HUES48 (cell line): ENCODE results near the gene DENND11.

ENCODE experiments used
- H3K27ac ChIP-seq: one replicate; pipeline ENCODE4 v1.7.0; 2013; ENCODE audit warnings: low read depth, low read length, inconsistent platforms
- H3K27me3 ChIP-seq: 2 replicates; pipeline ENCODE4 v1.6.1; 2013; ENCODE audit warnings: mild to moderate bottlenecking, low read length; ENCODE audit not compliant: control insufficient read depth, insufficient read depth
- H3K36me3 ChIP-seq: 2 replicates; pipeline ENCODE4 v1.6.1; 2013; ENCODE audit warnings: low read length; ENCODE audit not compliant: control insufficient read depth, insufficient read depth
- H3K4me1 ChIP-seq: 2 replicates; pipeline ENCODE4 v1.6.1; 2013; ENCODE audit warnings: mild to moderate bottlenecking, low read length; ENCODE audit not compliant: control insufficient read depth, insufficient read depth
- H3K4me3 ChIP-seq: 2 replicates; pipeline ENCODE4 v1.5.1; 2013; ENCODE audit warnings: mild to moderate bottlenecking, low read depth, low read length
- H3K9ac ChIP-seq: 2 replicates; pipeline ENCODE4 v1.6.1; 2013; ENCODE audit warnings: mild to moderate bottlenecking, low read depth, low read length, moderate library complexity
- H3K9me3 ChIP-seq: 2 replicates; pipeline ENCODE4 v1.6.1; 2013; ENCODE audit warnings: low read length; ENCODE audit not compliant: control insufficient read depth, insufficient read depth

Gene DENND11

DNA sequence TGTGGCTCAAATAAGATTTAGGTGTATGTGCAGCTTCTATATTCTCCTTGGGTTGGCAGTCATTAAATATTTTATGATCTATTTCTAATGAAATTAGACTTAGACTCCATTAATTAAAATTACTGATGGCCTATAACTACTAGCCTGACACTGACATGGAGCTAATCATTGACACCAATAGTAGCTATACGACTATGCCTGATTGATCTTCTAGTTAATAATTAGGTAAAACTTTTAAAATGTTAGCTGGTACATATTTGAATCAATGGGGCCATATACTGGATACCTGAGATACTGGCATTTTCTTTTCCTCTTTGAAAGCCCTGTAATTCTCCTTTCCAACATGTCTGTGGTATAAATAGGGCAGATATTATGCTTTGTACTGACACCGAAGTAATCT, 20.6 kb upstream of the DENND11 start:
- H3K4me1 ChIP-seq, result no peaks in the 10 kb centered on the region
- H3K36me3 ChIP-seq, result no peaks in the 10 kb centered on the region
- no peak overlapping the region for H3K27ac ChIP-seq

DNA sequence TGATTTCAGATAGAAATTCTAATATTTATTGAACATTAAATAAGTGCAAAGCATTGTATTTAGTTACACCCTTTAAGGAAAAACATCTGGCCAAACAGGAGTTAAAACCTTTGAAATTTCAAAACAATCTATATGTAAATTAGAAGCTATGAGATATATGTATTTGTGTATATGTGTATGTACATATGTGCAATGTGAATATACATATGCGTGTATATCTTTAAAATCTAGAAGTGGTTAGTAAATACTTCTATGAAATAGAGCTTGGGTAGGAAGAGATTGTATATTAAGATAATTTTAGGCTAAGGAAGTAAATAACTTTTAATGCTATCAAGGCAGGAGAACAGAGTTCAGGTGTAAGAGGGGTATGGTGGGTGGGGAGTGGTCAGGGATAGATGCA, 15.5 kb upstream of the DENND11 start:
- Histone ChIP-seq H3K27ac (no peak overlapping the region), H3K4me1 (peaks cover 15% of the 10 kb centered on the region; the same call in 1 of the 2 replicates), H3K27me3 (no peaks in the 10 kb centered on the region), H3K36me3 (no peaks in the 10 kb centered on the region), H3K9ac (no peak overlapping the region), H3K4me3 (no peak overlapping the region), H3K9me3 (no peaks in the 10 kb centered on the region)

More for the DNA sequence above, 20.6 kb upstream of the DENND11 start:
- Histone ChIP-seq H3K9me3 (no peaks in the 10 kb centered on the region), H3K4me3 (no peak overlapping the region), H3K27me3 (no peaks in the 10 kb centered on the region), H3K9ac (no peak overlapping the region)

DNA sequence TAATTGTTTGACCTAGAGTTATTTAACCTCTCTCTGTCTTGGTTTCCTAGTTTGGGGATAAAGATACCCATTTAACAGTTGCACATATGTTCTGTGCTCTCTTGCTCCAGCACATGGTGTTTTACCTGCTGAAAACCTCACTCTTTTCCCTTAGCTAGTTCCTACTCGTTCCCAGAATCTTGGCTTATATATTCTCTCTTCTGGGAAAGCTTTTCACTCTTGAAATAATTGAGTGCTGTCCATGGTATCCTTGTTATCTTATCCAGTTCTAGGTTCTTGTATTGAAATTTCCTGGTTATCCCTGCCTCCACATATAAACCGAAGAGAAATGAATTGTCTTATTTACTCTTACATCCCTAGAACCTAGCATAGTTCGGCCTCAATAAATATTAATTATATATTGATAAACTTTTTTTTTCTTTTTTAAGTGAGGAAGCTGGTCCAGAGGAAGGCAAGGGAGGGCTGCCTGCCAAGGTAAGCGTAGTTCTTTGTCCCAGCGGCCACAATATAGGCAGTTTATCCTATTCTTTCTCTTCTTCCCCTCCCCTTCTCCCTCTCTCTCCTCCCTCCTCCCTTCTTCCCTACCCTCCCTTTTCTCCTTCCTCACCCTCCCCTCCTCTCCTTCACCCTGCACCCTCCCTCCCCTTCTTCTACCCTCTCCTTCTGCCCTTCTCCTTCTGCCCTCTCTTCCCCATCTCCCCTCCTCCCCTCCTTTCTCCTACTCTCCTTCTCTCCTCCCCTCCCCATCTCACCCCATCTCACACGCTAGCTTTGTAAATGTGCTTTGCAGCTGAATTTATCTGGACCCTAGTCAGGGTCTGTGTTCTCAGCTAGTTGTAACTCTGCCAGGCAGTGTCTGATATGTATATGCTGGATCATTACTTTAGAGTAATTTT, 14.1 kb upstream of the DENND11 start:
- H3K27ac ChIP-seq, result no peak overlapping the region
- H3K9ac ChIP-seq, result no peak overlapping the region
- no peaks in the 10 kb centered on the region for H3K9me3 ChIP-seq
- no peaks in the 10 kb centered on the region for H3K27me3 ChIP-seq
- peaks cover 22% of the 10 kb centered on the region for H3K4me1 ChIP-seq
- no peaks in the 10 kb centered on the region for H3K36me3 ChIP-seq
- H3K4me3 ChIP-seq, result no peak overlapping the region

DNA sequence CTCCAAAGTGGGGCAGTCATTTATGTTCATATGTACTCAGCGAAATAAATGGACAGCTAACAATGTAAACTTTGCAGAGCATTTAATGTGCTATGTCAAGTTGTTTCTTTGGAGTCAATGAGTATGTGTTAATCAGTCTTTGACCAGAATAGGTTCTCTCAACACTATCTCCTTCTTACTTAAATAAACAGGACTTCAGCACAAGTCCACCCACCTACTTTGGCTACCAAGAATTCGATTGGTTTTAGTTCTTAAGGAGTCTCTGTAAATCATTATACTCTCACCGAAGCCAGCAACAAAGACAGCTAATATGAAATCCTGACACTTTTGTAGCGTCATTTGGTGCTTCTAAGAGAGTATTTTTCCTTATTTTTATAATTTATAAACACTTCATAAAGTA, 13.1 kb upstream of the DENND11 start:
- Histone ChIP-seq H3K4me3 (no peak overlapping the region), H3K27me3 (no peaks in the 10 kb centered on the region), H3K9me3 (no peaks in the 10 kb centered on the region), H3K27ac (no peak overlapping the region), H3K9ac (no peak overlapping the region), H3K36me3 (no peaks in the 10 kb centered on the region), H3K4me1 (peaks cover 24% of the 10 kb centered on the region)

DNA sequence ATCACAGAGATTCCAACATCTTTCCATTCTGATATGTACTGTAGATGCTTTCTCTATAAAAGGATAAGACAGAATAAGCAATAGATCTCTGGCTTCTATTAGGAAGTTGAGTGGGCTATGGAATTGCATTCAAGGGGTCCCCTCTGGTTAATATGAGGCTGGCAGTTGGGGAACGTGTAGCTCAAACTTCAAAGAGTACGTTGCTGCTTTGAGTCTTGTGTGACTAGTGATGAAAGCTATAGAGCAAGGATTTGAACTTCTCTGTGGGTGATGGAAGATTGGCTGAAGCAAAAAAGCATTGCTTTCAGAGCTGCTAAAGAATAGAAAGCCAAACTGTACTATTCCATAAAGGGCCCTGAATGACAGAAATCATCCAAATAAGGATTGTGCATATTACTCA, 12.6 kb upstream of the DENND11 start:
- Histone ChIP-seq H3K4me3 (no peak overlapping the region), H3K4me1 (peaks cover 25% of the 10 kb centered on the region), H3K36me3 (no peaks in the 10 kb centered on the region), H3K9ac (no peak overlapping the region), H3K27me3 (no peaks in the 10 kb centered on the region), H3K9me3 (no peaks in the 10 kb centered on the region), H3K27ac (no peak overlapping the region)

DNA sequence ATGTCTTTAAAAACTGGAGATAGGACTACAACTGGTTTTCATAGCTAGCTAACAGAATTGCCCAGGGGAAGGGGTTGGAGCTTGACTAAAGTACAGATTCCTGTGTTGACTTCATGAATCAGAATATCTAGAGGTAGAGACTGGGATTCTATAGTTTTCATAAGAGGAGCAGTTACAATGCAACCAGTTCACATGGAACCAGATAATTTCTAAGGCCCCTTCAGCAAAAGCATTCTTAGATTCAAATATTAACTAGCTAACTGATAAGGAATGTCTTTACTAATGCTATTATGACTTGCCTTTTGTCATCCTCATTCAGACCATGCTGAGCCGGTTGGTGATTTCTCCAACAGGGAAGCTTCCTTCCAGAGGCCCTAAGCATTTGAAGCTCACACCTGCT, 11.9 kb upstream of the DENND11 start:
- H3K27ac ChIP-seq, result no peak overlapping the region
- no peak overlapping the region for H3K9ac ChIP-seq
- H3K27me3 ChIP-seq, result no peaks in the 10 kb centered on the region
- no peaks in the 10 kb centered on the region for H3K9me3 ChIP-seq
- H3K4me1 ChIP-seq, result peaks cover 27% of the 10 kb centered on the region
- H3K36me3 ChIP-seq, result no peaks in the 10 kb centered on the region
- no peak overlapping the region for H3K4me3 ChIP-seq

DNA sequence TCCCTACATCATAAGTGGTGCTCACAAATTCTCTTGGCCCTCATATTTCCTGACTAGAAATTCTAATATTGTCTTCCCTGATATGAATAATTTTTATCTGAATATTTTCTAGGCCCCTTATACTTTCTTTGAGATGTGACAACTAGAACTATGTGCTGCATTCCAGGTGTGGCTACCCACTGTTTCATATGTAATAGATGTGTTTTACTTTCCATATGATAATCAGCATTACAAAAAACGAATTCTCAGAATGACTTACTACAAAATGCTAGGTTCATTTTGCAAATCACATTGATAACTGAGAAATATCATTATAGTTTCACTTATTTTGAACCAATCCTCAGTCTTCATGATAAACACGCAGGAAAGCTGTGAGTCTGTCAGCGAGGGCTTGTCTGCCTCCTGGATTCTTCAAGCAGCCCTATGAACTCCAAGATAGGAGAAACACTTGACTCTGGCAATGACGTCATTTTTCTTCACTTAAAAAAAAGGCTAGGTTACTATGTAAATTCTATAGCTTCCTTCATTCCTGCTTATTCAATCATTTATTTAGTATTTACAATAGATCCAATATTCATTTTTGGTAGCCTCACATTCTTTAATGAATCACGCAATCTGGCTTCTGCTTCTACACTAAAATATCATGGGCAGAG, 10.8 kb upstream of the DENND11 start:
- Histone ChIP-seq H3K27ac (no peak overlapping the region), H3K4me3 (no peak overlapping the region), H3K9ac (no peak overlapping the region), H3K9me3 (no peaks in the 10 kb centered on the region), H3K36me3 (no peaks in the 10 kb centered on the region), H3K27me3 (no peaks in the 10 kb centered on the region), H3K4me1 (peaks cover 27% of the 10 kb centered on the region)

DNA sequence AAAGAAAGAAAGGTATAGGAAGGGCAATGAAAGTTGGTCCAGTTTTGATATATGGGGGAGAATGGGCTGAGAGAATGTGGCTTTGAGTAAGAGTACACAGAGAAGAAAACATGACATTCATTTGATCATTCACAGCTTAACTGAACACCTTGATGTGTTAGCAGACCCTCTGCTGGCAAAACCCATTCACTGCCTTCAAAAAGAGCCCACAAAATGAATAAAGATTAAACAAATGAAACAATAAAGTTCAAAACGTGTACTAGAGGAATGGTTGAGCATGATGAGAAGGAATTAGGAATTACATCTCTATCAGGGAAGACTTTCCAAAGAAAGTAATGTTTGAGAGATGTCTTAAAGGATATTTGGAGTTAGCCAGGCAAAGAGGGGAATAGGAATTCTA, 8.3 kb upstream of the DENND11 start:
- H3K4me3 ChIP-seq, result no peak overlapping the region
- no peaks in the 10 kb centered on the region for H3K36me3 ChIP-seq
- no peak overlapping the region for H3K27ac ChIP-seq
- H3K9ac ChIP-seq, result no peak overlapping the region
- H3K27me3 ChIP-seq, result no peaks in the 10 kb centered on the region
- H3K9me3 ChIP-seq, result no peaks in the 10 kb centered on the region
- H3K4me1 ChIP-seq, result peaks cover 12% of the 10 kb centered on the region

DNA sequence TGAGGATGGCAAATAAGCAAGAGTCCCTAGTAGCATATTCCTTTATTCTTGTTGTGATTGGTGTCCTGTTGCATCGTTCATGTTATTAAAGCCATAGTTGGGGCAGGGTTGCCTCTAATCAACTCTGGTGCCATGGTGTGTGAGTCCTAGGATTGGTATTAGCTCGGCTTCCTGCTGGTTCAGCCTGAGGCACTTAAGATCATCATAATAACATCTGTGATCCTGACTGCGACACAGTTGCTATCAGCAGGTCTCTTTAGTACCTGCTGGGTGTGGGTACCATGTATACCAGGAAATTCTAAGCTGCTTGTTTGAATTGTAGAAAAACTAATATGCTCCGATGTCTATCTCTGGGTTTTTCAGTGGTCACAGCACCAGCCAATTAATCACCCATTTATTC, 7.8 kb upstream of the DENND11 start:
- Histone ChIP-seq H3K27me3 (no peaks in the 10 kb centered on the region), H3K9me3 (no peaks in the 10 kb centered on the region), H3K9ac (no peak overlapping the region), H3K4me1 (peaks cover 12% of the 10 kb centered on the region), H3K36me3 (no peaks in the 10 kb centered on the region), H3K27ac (no peak overlapping the region), H3K4me3 (no peak overlapping the region)

DNA sequence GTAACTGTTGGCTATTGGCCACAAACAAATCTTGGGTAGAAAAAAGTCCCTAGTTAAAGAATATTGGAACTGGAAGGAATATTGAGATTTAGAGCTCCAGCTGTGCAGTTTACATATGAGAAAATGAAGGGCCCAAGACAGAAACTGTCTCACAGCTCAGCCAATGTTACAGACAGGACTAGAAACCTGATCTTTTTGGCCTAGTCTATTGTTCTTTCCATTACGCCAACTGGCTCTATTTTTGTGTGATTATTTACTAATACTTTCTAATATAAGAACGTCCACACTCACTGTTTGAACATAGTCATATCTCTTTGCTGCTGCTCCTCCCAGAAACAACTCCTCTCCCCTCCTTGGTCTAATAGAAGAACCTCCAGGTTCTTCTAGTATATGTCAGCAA, 7.4 kb upstream of the DENND11 start:
- no peaks in the 10 kb centered on the region for H3K27me3 ChIP-seq
- H3K36me3 ChIP-seq, result no peaks in the 10 kb centered on the region
- no peak overlapping the region for H3K4me3 ChIP-seq
- no peak overlapping the region for H3K27ac ChIP-seq
- peaks cover 16% of the 10 kb centered on the region for H3K4me1 ChIP-seq
- H3K9ac ChIP-seq, result no peak overlapping the region
- H3K9me3 ChIP-seq, result no peaks in the 10 kb centered on the region

DNA sequence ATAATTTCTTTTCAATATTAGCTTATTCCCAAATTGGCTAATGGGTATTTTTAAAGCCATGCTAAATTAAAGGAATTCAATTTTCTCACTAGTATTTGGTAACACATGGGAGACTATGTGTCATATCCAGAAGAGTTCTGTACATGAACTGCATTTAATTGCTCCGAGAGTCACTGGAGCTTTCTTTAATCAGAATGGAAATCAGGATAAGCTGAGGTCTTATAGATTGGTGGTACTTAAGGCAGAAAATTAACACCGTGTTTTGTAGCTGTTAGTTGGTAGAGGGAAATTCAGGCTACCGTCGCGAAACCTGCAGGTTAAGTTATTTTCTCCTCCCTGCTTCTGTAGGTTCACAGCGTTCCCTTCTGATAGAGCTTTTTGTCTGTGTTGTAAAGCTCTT, 6.4 kb upstream of the DENND11 start, which contains the start of gene WEE2:
Gene WEE2 (plus strand): TSS at position 3 of the 400 bp plus-strand sequence. CDS start 406 bp downstream, outside the sequence.
- peaks cover 19% of the 10 kb centered on the region for H3K4me1 ChIP-seq
- no peak within 1 kb of the TSS for H3K9ac ChIP-seq
- no peak within 1 kb of the TSS for H3K4me3 ChIP-seq
- peaks cover 4% of the 10 kb centered on the region for H3K27me3 ChIP-seq
- H3K36me3 ChIP-seq, result no peaks in the 10 kb centered on the region
- no peaks in the 10 kb centered on the region for H3K9me3 ChIP-seq
- H3K27ac ChIP-seq, result no peak within 1 kb of the TSS
